HCT116 (cell line): ENCODE data around the gene APPL2.

Source experiments
- CEBPB ChIP-seq: IDR thresholded peaks from 2 replicates; pipeline ENCODE4 v1.6.1; 2012; ENCODE audit warnings: low read depth
- EGR1 ChIP-seq: IDR thresholded peaks from 2 replicates; pipeline ENCODE4 v1.6.1; 2012; ENCODE audit warnings: low read depth
- EZH2 ChIP-seq: fragments of 200-600 bp; sonication (generic); IDR thresholded peaks from 2 replicates; pipeline ENCODE4 v1.6.1; 2017; ENCODE audit warnings: antibody characterized with exemption, mixed run types
- POLR2A ChIP-seq: IDR thresholded peaks from 2 replicates; pipeline ENCODE4 v1.7.0; 2011; ENCODE audit warnings: borderline replicate concordance; ENCODE audit not compliant: insufficient read depth, insufficient read length; ENCODE audit errors: extremely low read depth
- POLR2AphosphoS5 ChIP-seq: IDR thresholded peaks from 2 replicates; pipeline ENCODE4 v1.6.1; 2011; ENCODE audit warnings: mild to moderate bottlenecking, low read depth, low read length, moderate library complexity
- YY1 ChIP-seq: IDR thresholded peaks from 2 replicates; pipeline ENCODE4 v1.6.1; 2011; ENCODE audit warnings: low read length, low read depth, moderate library complexity, mild to moderate bottlenecking; ENCODE audit not compliant: insufficient replicate concordance; ENCODE audit errors: extremely low read depth
- ZNF274 ChIP-seq: fragments of 200-500 bp; sonication (Bioruptor generic); IDR thresholded peaks from 2 replicates; pipeline ENCODE4 v1.6.1; 2014; ENCODE audit warnings: mild to moderate bottlenecking, low read depth, low read length, inconsistent platforms
- TF ChIP-seq, protein P1 (sequence below), 3 experiments: fragments of 200-600 bp in 1 of 3; sonication (generic) in 1 of 3; IDR thresholded peaks in 2 of 3; conservative IDR thresholded peaks in 1 of 3; 2 replicates each; pipeline ENCODE4 v1.5.1; 2012 to 2017; ENCODE audit warnings: low read depth in 2 of 3, low read length in 2 of 3, antibody characterized with exemption in 1 of 3, borderline replicate concordance in 1 of 3, control low read depth in 1 of 3, mild to moderate bottlenecking in 1 of 3, mixed read lengths in 1 of 3, mixed run types in 1 of 3, moderate library complexity in 1 of 3; ENCODE audit not compliant: insufficient read depth in 1 of 3
- TF ChIP-seq, protein P2 (sequence below): IDR thresholded peaks from 2 replicates; pipeline ENCODE4 v1.6.1; 2012

- no peak for TF ChIP-seq ZNF274
- TF ChIP-seq, protein P1, sequence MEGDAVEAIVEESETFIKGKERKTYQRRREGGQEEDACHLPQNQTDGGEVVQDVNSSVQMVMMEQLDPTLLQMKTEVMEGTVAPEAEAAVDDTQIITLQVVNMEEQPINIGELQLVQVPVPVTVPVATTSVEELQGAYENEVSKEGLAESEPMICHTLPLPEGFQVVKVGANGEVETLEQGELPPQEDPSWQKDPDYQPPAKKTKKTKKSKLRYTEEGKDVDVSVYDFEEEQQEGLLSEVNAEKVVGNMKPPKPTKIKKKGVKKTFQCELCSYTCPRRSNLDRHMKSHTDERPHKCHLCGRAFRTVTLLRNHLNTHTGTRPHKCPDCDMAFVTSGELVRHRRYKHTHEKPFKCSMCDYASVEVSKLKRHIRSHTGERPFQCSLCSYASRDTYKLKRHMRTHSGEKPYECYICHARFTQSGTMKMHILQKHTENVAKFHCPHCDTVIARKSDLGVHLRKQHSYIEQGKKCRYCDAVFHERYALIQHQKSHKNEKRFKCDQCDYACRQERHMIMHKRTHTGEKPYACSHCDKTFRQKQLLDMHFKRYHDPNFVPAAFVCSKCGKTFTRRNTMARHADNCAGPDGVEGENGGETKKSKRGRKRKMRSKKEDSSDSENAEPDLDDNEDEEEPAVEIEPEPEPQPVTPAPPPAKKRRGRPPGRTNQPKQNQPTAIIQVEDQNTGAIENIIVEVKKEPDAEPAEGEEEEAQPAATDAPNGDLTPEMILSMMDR (IDR thresholded peaks at IDR 0.05 in 2 of 3, conservative IDR thresholded peaks at IDR 0.05 in 1 of 3; ENCODE audit: borderline replicate concordance in 1 of 3, insufficient read depth in 1 of 3, low read depth in 2 of 3, low read length in 2 of 3): no peak
- no peak for TF ChIP-seq POLR2A
- TF ChIP-seq, protein P2, sequence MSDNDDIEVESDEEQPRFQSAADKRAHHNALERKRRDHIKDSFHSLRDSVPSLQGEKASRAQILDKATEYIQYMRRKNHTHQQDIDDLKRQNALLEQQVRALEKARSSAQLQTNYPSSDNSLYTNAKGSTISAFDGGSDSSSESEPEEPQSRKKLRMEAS: no peak
- no peak for TF ChIP-seq CEBPB
- no peak for TF ChIP-seq POLR2AphosphoS5
- TF ChIP-seq EZH2: no peak
- TF ChIP-seq YY1: no peak
- TF ChIP-seq EGR1: no peak
These were observed 49.4 kb upstream of the APPL2 start for GRCh38 chr12:105285378-105285777.
